PC-3 (cell line): ENCODE measurements around the gene TOMM22.

Source experiments
- CTCF ChIP-seq: fragments of 300-600 bp; sonication (generic); conservative IDR thresholded peaks from 2 replicates; pipeline ENCODE4 v1.5.1; 2017; ENCODE audit warnings: antibody characterized with exemption, low read depth, mild to moderate bottlenecking, low read length
- EZH2 ChIP-seq: fragments of 300-600 bp; sonication (generic); IDR thresholded peaks from one replicate; pipeline ENCODE4 v1.6.1; 2017; ENCODE audit warnings: antibody characterized with exemption, mild to moderate bottlenecking, low read length; ENCODE audit not compliant: unreplicated experiment
- EZH2phosphoT487 ChIP-seq: fragments of 300-600 bp; sonication (generic); IDR thresholded peaks from 2 replicates; pipeline ENCODE4 v1.6.1; 2018; ENCODE audit warnings: mild to moderate bottlenecking, antibody characterized with exemption, low read length, borderline replicate concordance

GRCh38 chr22:38716826-38717225, 35.1 kb downstream of the TOMM22 start:
- TF ChIP-seq CTCF: no peak
- TF ChIP-seq EZH2phosphoT487: no peak
- no peak for TF ChIP-seq EZH2
